Neural cell (in vitro differentiated cells): ENCODE data around the gene MYLIP. TPM values are rescaled to one million over a fixed set of nuclear protein-coding genes. Genes with fewer than 3 reads are reported as not detected.

ENCODE experiments used
- H2AFZ ChIP-seq: fragments of 200-600, 300-800 bp; sonication (generic), shearing (Covaris generic); 2 replicates; pipeline ENCODE4 v1.6.0; 2014; ENCODE audit warnings: low read depth, mild to moderate bottlenecking, antibody characterized with exemption, low read length, moderate library complexity
- H3F3A ChIP-seq: fragments of 200-600 bp; shearing (Covaris generic); 2 replicates; pipeline ENCODE4 v1.6.1; 2016; ENCODE audit warnings: mild to moderate bottlenecking, moderate library complexity, mixed read lengths, antibody characterized with exemption, low read length; ENCODE audit not compliant: insufficient read depth, poor library complexity, severe bottlenecking
- H3K27ac ChIP-seq: fragments of 200-600, 300-800 bp; sonication (generic), shearing (Covaris generic); 2 replicates; pipeline ENCODE4 v1.5.1; 2014; ENCODE audit warnings: mild to moderate bottlenecking, low read length, moderate library complexity
- H3K27me3 ChIP-seq: fragments of 300-800, 200-600 bp; sonication (generic), shearing (Covaris generic); 2 replicates; pipeline ENCODE4 v1.6.0; 2014; ENCODE audit warnings: mild to moderate bottlenecking, low read depth, low read length, moderate library complexity; ENCODE audit not compliant: insufficient read depth
- H3K36me3 ChIP-seq: fragments of 300-800, 200-600 bp; sonication (generic), shearing (Covaris generic); 2 replicates; pipeline ENCODE4 v1.5.1; 2014; ENCODE audit warnings: mild to moderate bottlenecking, antibody characterized with exemption, low read length, moderate library complexity; ENCODE audit not compliant: insufficient read depth
- H3K4me2 ChIP-seq: fragments of 300-800, 200-600 bp; sonication (generic), shearing (Covaris generic); 2 replicates; pipeline ENCODE4 v1.6.0; 2014; ENCODE audit warnings: mild to moderate bottlenecking, low read length
- H3K4me3 ChIP-seq: fragments of 300-800, 200-600 bp; sonication (generic), shearing (Covaris generic); 2 replicates; pipeline ENCODE4 v1.5.1; 2014; ENCODE audit warnings: mild to moderate bottlenecking, low read length, moderate library complexity
- H3K79me2 ChIP-seq: fragments of 200-600 bp; shearing (Covaris generic); replicated peaks from 2 replicates; pipeline ENCODE4 v1.6.0; 2014; ENCODE audit warnings: mild to moderate bottlenecking, low read length, moderate library complexity; ENCODE audit not compliant: insufficient read depth
- H3K9ac ChIP-seq: fragments of 300-800, 200-600 bp; sonication (generic), shearing (Covaris generic); 2 replicates; pipeline ENCODE4 v1.6.1; 2016; ENCODE audit warnings: mild to moderate bottlenecking, low read length, mixed read lengths
- H3K9me2 ChIP-seq: fragments of 200-600 bp; shearing (Covaris generic); 2 replicates; pipeline ENCODE4 v1.6.1; 2016; ENCODE audit warnings: mild to moderate bottlenecking, low read length, mixed read lengths; ENCODE audit not compliant: insufficient read depth
- H3K9me3 ChIP-seq: fragments of 200-600, 300-800 bp; sonication (generic), shearing (Covaris generic); 2 replicates; pipeline ENCODE4 v1.6.1; 2016; ENCODE audit warnings: mild to moderate bottlenecking, mixed run types, low read length, moderate library complexity, mixed read lengths
- H4K20me1 ChIP-seq: fragments of 200-600 bp; shearing (Covaris generic); 2 replicates; pipeline ENCODE4 v1.6.1; 2016; ENCODE audit warnings: mild to moderate bottlenecking, mixed run types; ENCODE audit not compliant: insufficient read depth
- CTCF ChIP-seq: fragments of 450-650 bp; IDR thresholded peaks from 2 replicates; pipeline ENCODE4 v1.5.1; 2014; ENCODE audit warnings: antibody characterized with exemption, mild to moderate bottlenecking, moderate library complexity; ENCODE audit not compliant: poor library complexity, severe bottlenecking
- EP300 ChIP-seq: fragments of 450-650 bp; conservative IDR thresholded peaks from 2 replicates; pipeline ENCODE4 v1.6.1; 2014; ENCODE audit warnings: antibody characterized with exemption, mild to moderate bottlenecking, moderate library complexity; ENCODE audit not compliant: poor library complexity, severe bottlenecking
- EZH2 ChIP-seq: fragments of 200-600, 300-800 bp; shearing (Covaris generic), sonication (generic); IDR thresholded peaks from 2 replicates; pipeline ENCODE4 v1.6.1; 2014; ENCODE audit warnings: antibody characterized with exemption, low read length, borderline replicate concordance, mild to moderate bottlenecking; ENCODE audit not compliant: insufficient read depth, poor library complexity, severe bottlenecking
- MXI1 ChIP-seq: fragments of 450-650 bp; conservative IDR thresholded peaks from 2 replicates; pipeline ENCODE4 v1.6.1; 2014; ENCODE audit warnings: antibody characterized with exemption, mild to moderate bottlenecking; ENCODE audit not compliant: poor library complexity, severe bottlenecking
- POLR2AphosphoS5 ChIP-seq: IDR thresholded peaks from 2 replicates; pipeline ENCODE4 v1.6.1; 2012
- RAD21 ChIP-seq: fragments of 450-650 bp; conservative IDR thresholded peaks from 2 replicates; pipeline ENCODE4 v1.6.1; 2014; ENCODE audit warnings: antibody characterized with exemption, mild to moderate bottlenecking, moderate library complexity
- SMC3 ChIP-seq: fragments of 450-650 bp; conservative IDR thresholded peaks from 2 replicates; pipeline ENCODE4 v1.6.1; 2014; ENCODE audit warnings: antibody characterized with exemption, mild to moderate bottlenecking, moderate library complexity; ENCODE audit not compliant: poor library complexity
- TAF1 ChIP-seq: IDR thresholded peaks from 2 replicates; pipeline ENCODE4 v1.6.1; 2012; ENCODE audit warnings: low read depth
- polyA plus RNA-seq: library from polyadenylated mRNA; depleted of rRNA; stranded (reverse); fragments of >200 nt; gene quantifications from 2 replicates; pipeline ENCODE4 v1.2.3, GENCODE V29; 2014
- TF ChIP-seq, protein P1 (sequence below): IDR thresholded peaks from 2 replicates; pipeline ENCODE4 v1.6.1; 2012; ENCODE audit warnings: borderline replicate concordance

The MYLIP gene
- polyA plus RNA-seq, 1 donor from 2014 or later: 8.1 TPM

- H2AFZ ChIP-seq: no peak overlapping the region
- H3K4me3 ChIP-seq: no peak overlapping the region
- no peaks in the 10 kb centered on the region for H3K36me3 ChIP-seq
- no peaks in the 10 kb centered on the region for H4K20me1 ChIP-seq
- TF ChIP-seq EZH2: no peak
- no peaks in the 10 kb centered on the region for H3K9me2 ChIP-seq
- H3F3A ChIP-seq: peaks cover 4% of the 10 kb centered on the region
- H3K79me2 ChIP-seq: no peaks in the 10 kb centered on the region
- no peak overlapping the region for H3K9ac ChIP-seq
- H3K4me2 ChIP-seq: no peak overlapping the region
- H3K9me3 ChIP-seq: no peaks in the 10 kb centered on the region
- H3K27me3 ChIP-seq: no peaks in the 10 kb centered on the region
- no peak overlapping the region for H3K27ac ChIP-seq
These were observed 10.1 kb upstream of the MYLIP start for GRCh38 chr6:16118825-16119224.

DNA sequence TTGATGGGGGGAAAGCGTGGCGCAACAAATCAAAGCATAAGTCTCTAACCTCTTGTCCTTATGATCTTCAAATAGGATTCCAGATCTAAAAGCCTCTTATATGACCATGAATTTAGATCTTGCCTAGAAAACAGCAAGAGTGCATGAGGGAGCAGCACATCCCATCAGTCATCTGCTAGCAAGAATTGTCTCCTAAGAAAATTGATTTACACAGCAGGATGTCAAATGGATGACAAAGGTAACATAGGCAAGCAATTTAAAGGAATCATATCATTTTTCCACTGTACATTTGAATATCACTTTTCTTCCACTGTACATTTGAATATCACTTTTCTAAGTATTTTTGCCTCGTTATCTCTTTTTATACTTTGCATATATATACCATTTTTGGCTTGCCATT lies 7.5 kb upstream of the MYLIP start:
- H3K27me3 ChIP-seq: no peaks in the 10 kb centered on the region
- H3K4me2 ChIP-seq: peak overlapping the region; percentile 22
- TF ChIP-seq POLR2AphosphoS5: peak; percentile 56
- TF ChIP-seq MXI1: no peak
- TF ChIP-seq EP300: peak; percentile 82
- TF ChIP-seq, protein P1, sequence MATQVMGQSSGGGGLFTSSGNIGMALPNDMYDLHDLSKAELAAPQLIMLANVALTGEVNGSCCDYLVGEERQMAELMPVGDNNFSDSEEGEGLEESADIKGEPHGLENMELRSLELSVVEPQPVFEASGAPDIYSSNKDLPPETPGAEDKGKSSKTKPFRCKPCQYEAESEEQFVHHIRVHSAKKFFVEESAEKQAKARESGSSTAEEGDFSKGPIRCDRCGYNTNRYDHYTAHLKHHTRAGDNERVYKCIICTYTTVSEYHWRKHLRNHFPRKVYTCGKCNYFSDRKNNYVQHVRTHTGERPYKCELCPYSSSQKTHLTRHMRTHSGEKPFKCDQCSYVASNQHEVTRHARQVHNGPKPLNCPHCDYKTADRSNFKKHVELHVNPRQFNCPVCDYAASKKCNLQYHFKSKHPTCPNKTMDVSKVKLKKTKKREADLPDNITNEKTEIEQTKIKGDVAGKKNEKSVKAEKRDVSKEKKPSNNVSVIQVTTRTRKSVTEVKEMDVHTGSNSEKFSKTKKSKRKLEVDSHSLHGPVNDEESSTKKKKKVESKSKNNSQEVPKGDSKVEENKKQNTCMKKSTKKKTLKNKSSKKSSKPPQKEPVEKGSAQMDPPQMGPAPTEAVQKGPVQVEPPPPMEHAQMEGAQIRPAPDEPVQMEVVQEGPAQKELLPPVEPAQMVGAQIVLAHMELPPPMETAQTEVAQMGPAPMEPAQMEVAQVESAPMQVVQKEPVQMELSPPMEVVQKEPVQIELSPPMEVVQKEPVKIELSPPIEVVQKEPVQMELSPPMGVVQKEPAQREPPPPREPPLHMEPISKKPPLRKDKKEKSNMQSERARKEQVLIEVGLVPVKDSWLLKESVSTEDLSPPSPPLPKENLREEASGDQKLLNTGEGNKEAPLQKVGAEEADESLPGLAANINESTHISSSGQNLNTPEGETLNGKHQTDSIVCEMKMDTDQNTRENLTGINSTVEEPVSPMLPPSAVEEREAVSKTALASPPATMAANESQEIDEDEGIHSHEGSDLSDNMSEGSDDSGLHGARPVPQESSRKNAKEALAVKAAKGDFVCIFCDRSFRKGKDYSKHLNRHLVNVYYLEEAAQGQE: no peak
- H3K9me3 ChIP-seq: no peaks in the 10 kb centered on the region
- H3K36me3 ChIP-seq: no peaks in the 10 kb centered on the region
- no peak overlapping the region for H2AFZ ChIP-seq
- peak overlapping the region; percentile 9 for H3K4me3 ChIP-seq
- H3K27ac ChIP-seq: peak overlapping the region; percentile 75
- no peaks in the 10 kb centered on the region for H3K9me2 ChIP-seq
- peaks cover 4% of the 10 kb centered on the region for H3F3A ChIP-seq
- H3K9ac ChIP-seq: peak overlapping the region; percentile 29
- no peaks in the 10 kb centered on the region for H4K20me1 ChIP-seq
- no peaks in the 10 kb centered on the region for H3K79me2 ChIP-seq

DNA sequence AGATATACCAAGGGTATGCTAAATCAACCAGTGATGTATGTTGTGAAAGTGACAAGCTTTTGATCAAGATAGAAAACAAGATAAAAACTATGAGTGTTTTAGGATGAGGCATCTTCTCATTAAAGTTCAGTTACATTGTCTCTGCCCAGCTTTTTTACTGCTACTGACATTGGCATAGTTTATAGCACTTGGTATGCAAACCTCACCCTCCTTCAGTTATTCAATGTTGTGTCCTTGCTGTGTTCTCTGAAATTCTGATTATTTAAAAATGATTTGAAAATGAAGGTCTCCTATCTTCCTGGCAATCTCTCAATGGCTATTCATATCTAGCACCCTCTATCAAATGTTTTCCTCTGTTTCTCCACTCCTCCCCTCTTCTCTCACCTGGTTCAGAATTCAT lies 6.7 kb upstream of the MYLIP start:
- no peak overlapping the region for H2AFZ ChIP-seq
- no peaks in the 10 kb centered on the region for H3K36me3 ChIP-seq
- no peaks in the 10 kb centered on the region for H3K9me2 ChIP-seq
- no peaks in the 10 kb centered on the region for H3K79me2 ChIP-seq
- H4K20me1 ChIP-seq: no peaks in the 10 kb centered on the region
- H3K27me3 ChIP-seq: no peaks in the 10 kb centered on the region
- H3K27ac ChIP-seq: peak overlapping the region; percentile 75
- no peak overlapping the region for H3K4me3 ChIP-seq
- peaks cover 4% of the 10 kb centered on the region for H3F3A ChIP-seq
- H3K9ac ChIP-seq: no peak overlapping the region
- TF ChIP-seq TAF1 (no peak), EP300 (no peak), SMC3 (no peak), MXI1 (no peak), RAD21 (no peak), EZH2 (no peak), POLR2AphosphoS5 (no peak), CTCF (no peak)
- TF ChIP-seq, protein P1: no peak
- H3K9me3 ChIP-seq: no peaks in the 10 kb centered on the region
- H3K4me2 ChIP-seq: no peak overlapping the region
